CD4-positive, alpha-beta T cell (primary cell): Measurements from ENCODE around the gene WWOX. TPM values are rescaled to one million over a fixed set of nuclear protein-coding genes. Genes with fewer than 3 reads are reported as not detected.

Experiments used
- ATAC-seq: fragments of 200-7000 bp; cut with Tn5 transposase; one replicate; pipeline ENCODE4 v1.10.0; 2022; ENCODE audit warnings: mild to moderate bottlenecking; ENCODE audit not compliant: poor library complexity
- CTCF ChIA-PET: fragments of 350-600 bp; sonication (Branson Sonifier 250); formaldehyde crosslinking; loops from one replicate; lab custom pipeline; 2021; ENCODE audit warnings: antibody characterized with exemption, inconsistent platforms; lab: Charles Lee
- POLR2A ChIA-PET: fragments of 350-600 bp; sonication (Branson Sonifier 250); formaldehyde crosslinking; loops from one replicate; lab custom pipeline; 2021; ENCODE audit warnings: antibody characterized with exemption, inconsistent platforms; lab: Charles Lee
- DNase-seq, 14 experiments: peaks; one replicate each; pipeline ENCODE4 v3.0.0-alpha.2; 2013 to 2020; ENCODE audit warnings: mixed read lengths in 2 of 14
- H3K27ac ChIP-seq, 2 donors: one replicate each; pipeline versions ENCODE4 v1.5.1 to v1.7.0; 2013; ENCODE audit warnings: low read length in 2 of 2, low read depth in 1 of 2, mild to moderate bottlenecking in 1 of 2
- H3K27me3 ChIP-seq, 2 experiments: 1 replicate in 1 of 2; 2 replicates in 1 of 2; pipeline versions ENCODE4 v1.6.1 to v1.7.0; 2013; ENCODE audit warnings: low read length in 2 of 2, control low read depth in 1 of 2, mild to moderate bottlenecking in 1 of 2, moderate library complexity in 1 of 2; ENCODE audit not compliant: insufficient read depth in 2 of 2, control insufficient read depth in 1 of 2
- H3K36me3 ChIP-seq: one replicate; pipeline ENCODE4 v1.6.1; 2013; ENCODE audit warnings: low read length, control low read depth; ENCODE audit not compliant: insufficient read depth
- H3K4me1 ChIP-seq: one replicate; pipeline ENCODE4 v1.6.1; 2013; ENCODE audit warnings: low read length, control low read depth; ENCODE audit not compliant: insufficient read depth
- H3K4me3 ChIP-seq: one replicate; pipeline ENCODE4 v1.5.1; 2013; ENCODE audit warnings: mild to moderate bottlenecking, low read length, moderate library complexity
- H3K9me3 ChIP-seq, 2 experiments: 1 replicate in 1 of 2; 2 replicates in 1 of 2; pipeline versions ENCODE4 v1.6.1 to v1.7.0; 2013; ENCODE audit warnings: low read length in 2 of 2, mild to moderate bottlenecking in 2 of 2, control low read depth in 1 of 2, moderate library complexity in 1 of 2; ENCODE audit not compliant: control insufficient read depth in 1 of 2, insufficient read depth in 1 of 2
- H3K27ac Mint-ChIP-seq: one replicate; pipeline ENCODE4 v1.8.0; 2020; ENCODE audit warnings: mixed read lengths
- H3K27me3 Mint-ChIP-seq: one replicate; pipeline ENCODE4 v1.8.0; 2021; ENCODE audit warnings: mixed read lengths
- H3K36me3 Mint-ChIP-seq: one replicate; pipeline ENCODE4 v1.8.0; 2021; ENCODE audit warnings: low read depth, mixed read lengths
- H3K4me1 Mint-ChIP-seq: one replicate; pipeline ENCODE4 v1.8.0; 2021; ENCODE audit warnings: low read depth, mixed read lengths
- H3K4me3 Mint-ChIP-seq: one replicate; pipeline ENCODE4 v1.8.0; 2020; ENCODE audit warnings: mild to moderate bottlenecking, mixed read lengths
- H3K9me3 Mint-ChIP-seq: one replicate; pipeline ENCODE4 v1.8.0; 2020; ENCODE audit warnings: mixed read lengths
- intact Hi-C, 2 experiments: fragments of 100-400 bp; cut with DNase I in 1 of 2; cut with micrococcal nuclease in 1 of 2; formaldehyde crosslinking; loops; one replicate each; pipeline versions ENCODE4 v1.15.1 to v1.9.0; 2023 to 2025; cut with DNase I, micrococcal nuclease
- total RNA-seq, 174 experiments: library from RNA in 2 of 174; stranded (reverse) in 2 of 174; gene quantifications; one replicate each; pipeline ENCODE4 v1.2.3 and lab custom pipeline; 2021 to 2026
- TF ChIP-seq, protein P1 (sequence below): fragments of 200-600 bp; IDR thresholded peaks from one replicate; pipeline ENCODE4 v1.8.0; 2022; ENCODE audit warnings: antibody characterized with exemption, mild to moderate bottlenecking

The WWOX gene
- total RNA-seq, 2 experiments from 2014 or later, result 19.3 to 21.7 TPM

DNA sequence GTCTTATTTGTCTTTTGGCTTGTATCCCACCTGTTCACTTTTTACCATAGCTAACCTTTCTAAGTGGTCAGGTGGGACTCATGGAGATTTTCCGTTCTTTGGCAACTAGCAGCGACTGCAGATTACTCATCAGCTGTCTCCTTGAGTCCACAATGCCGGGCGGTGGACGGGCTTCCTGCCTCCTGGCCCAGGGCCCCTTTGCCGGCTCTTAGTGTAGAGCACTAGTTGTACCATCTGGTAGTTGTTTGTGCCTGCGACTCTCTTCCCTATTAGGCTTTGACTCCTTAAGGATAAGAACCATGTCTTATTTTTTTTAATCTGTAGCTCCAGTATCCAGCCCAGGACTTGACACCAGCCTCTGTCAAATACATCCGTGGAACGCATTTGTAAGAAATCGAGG is 399.9 kb downstream of the WWOX start:
- intact Hi-C loops, result loop anchor here in 1 of 2 experiments (10.0 kb wide), 1 partner anchor 365 kb away; no protein-coding TSS in a partner anchor
- no peaks in the 10 kb centered on the region for H3K9me3 ChIP-seq
- Mint-ChIP-seq H3K36me3 (no peaks in the 10 kb centered on the region), H3K4me1 (no peaks in the 10 kb centered on the region), H3K4me3 (no peak overlapping the region), H3K27ac (no peak overlapping the region), H3K9me3 (no peaks in the 10 kb centered on the region), H3K27me3 (no peaks in the 10 kb centered on the region)
- TF ChIP-seq, protein P1, sequence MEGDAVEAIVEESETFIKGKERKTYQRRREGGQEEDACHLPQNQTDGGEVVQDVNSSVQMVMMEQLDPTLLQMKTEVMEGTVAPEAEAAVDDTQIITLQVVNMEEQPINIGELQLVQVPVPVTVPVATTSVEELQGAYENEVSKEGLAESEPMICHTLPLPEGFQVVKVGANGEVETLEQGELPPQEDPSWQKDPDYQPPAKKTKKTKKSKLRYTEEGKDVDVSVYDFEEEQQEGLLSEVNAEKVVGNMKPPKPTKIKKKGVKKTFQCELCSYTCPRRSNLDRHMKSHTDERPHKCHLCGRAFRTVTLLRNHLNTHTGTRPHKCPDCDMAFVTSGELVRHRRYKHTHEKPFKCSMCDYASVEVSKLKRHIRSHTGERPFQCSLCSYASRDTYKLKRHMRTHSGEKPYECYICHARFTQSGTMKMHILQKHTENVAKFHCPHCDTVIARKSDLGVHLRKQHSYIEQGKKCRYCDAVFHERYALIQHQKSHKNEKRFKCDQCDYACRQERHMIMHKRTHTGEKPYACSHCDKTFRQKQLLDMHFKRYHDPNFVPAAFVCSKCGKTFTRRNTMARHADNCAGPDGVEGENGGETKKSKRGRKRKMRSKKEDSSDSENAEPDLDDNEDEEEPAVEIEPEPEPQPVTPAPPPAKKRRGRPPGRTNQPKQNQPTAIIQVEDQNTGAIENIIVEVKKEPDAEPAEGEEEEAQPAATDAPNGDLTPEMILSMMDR, result no peak
- no peaks in the 10 kb centered on the region for H3K4me1 ChIP-seq
- no peaks in the 10 kb centered on the region for H3K27me3 ChIP-seq
- POLR2A ChIA-PET, result no interaction called here
- H3K27ac ChIP-seq, result no peak overlapping the region
- DNase-seq, result no peak
- no peak overlapping the region for H3K4me3 ChIP-seq
- no peaks in the 10 kb centered on the region for H3K36me3 ChIP-seq
- no peak for ATAC-seq
- CTCF ChIA-PET, result no interaction called here

DNA sequence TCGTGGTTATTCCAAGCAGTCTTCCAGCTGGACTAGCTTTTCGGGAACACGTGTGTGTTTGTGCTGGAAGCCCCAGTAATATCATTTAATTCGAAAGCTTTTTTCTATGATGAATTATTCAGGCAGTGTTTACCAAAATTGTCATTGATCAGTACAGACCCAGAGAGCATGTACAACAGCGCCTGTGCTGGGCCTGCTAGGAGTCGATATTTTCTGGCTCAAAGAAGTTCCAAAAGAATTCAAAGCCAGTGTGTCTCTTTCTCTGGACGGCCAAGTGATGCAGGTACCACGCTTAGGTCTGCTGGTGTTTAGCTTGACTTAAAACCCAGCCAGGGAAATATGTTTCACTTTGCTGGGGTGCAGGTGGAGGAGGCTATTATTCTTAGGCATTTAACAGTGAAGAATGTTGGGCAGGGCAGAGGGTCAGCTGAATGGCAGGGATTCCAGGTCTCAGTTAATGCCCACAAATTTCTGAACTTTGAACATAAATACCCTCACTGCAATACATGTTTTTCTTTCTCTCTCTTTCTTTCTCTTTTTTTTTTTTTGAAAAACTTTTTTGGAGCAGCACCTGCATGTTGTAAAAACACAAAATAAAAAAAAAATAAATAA is 401.3 kb downstream of the WWOX start:
- DNase-seq (no peak), ATAC-seq (no peak)
- Histone ChIP-seq H3K27me3 (no peaks in the 10 kb centered on the region), H3K9me3 (no peaks in the 10 kb centered on the region), H3K36me3 (no peaks in the 10 kb centered on the region), H3K4me3 (no peak overlapping the region), H3K4me1 (no peaks in the 10 kb centered on the region), H3K27ac (no peak overlapping the region)
- Mint-ChIP-seq H3K4me3 (no peak overlapping the region), H3K9me3 (no peaks in the 10 kb centered on the region), H3K27ac (no peak overlapping the region), H3K36me3 (no peaks in the 10 kb centered on the region), H3K27me3 (no peaks in the 10 kb centered on the region), H3K4me1 (no peaks in the 10 kb centered on the region)
- ChIA-PET CTCF (interaction anchor here (1.3 kb wide), 1 partner anchor 270 kb away, joined by 3 read pairs; no protein-coding TSS in a partner anchor), POLR2A (no interaction called here)
- intact Hi-C loops, result no loop called here
- TF ChIP-seq, protein P1, result no peak

DNA sequence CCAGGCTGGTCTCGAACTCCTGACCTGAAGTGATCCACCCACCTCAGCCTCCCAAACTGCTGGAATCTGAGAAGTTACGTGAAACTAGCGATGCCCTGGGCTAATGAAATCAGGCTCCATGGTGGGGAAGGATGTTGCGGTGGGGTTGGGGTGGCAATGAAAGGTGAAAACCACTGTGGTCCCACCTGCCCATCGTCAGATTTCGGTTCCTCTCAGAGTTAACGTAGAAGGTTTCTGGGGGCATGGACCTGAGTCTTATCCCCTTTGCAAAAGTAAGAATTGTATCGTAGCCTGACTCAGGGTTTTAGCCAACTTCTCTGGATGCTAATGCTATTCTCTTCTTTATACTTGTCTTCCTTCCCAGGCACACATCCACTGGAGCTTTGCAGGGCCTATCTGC is 402.3 kb downstream of the WWOX start:
- ChIA-PET POLR2A (no interaction called here), CTCF (no interaction called here)
- no peak for ATAC-seq
- no peaks in the 10 kb centered on the region for H3K36me3 ChIP-seq
- TF ChIP-seq, protein P1, result no peak
- no peaks in the 10 kb centered on the region for H3K27me3 ChIP-seq
- H3K36me3 Mint-ChIP-seq, result no peaks in the 10 kb centered on the region
- H3K4me3 ChIP-seq, result no peak overlapping the region
- no peaks in the 10 kb centered on the region for H3K27me3 Mint-ChIP-seq
- no peaks in the 10 kb centered on the region for H3K4me1 Mint-ChIP-seq
- no peak overlapping the region for H3K4me3 Mint-ChIP-seq
- intact Hi-C loops, result no loop called here
- H3K27ac Mint-ChIP-seq, result no peak overlapping the region
- no peak overlapping the region for H3K27ac ChIP-seq
- no peaks in the 10 kb centered on the region for H3K4me1 ChIP-seq
- no peaks in the 10 kb centered on the region for H3K9me3 Mint-ChIP-seq
- H3K9me3 ChIP-seq, result no peaks in the 10 kb centered on the region
- DNase-seq, result no peak
